ENCODE measurements around the gene TCP10L.
"Not testable (repeated sequence)": the region's sequence is repeated elsewhere in the genome, so short reads cannot be mapped to it uniquely, and the experiment has no call there.

TCP10L gene, protein sequence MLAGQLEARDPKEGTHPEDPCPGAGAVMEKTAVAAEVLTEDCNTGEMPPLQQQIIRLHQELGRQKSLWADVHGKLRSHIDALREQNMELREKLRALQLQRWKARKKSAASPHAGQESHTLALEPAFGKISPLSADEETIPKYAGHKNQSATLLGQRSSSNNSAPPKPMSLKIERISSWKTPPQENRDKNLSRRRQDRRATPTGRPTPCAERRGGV

DNA sequence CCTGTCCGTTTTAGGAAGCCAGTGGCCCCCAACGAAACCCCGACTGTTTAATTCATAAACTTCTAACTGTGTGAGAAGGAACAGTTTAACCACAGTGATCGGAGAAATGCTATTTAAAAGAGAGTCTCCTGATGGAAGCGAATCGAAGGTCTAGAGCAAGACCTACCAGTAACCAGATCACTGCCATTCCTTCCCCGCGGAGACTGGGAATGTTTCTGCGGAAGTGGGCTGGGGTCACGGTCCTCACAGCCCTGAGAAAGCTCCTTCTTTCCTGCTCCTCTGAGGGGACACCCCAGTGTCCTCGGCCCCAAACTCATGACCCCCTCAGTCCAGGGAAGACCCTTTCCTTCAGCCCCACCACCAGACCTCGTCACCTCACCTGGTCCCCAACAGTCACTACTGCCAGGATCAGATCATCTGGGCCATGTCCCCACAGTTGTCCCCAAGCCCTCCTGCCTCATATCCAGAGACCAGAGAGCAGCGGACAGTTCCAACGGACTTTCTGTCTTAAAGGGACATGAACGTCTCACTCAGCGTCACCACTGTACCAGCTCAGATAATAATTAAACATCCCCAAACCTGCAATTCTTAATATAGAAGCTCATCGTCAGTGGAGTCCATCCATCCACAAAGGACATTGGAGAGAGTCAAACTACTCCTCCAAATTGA, at the start of gene TCP10L:
TSS of gene TCP10L (minus strand) at position 482 of the 669 bp plus-strand sequence. CDS start 1,219 bp downstream, outside the sequence.
- no peak for DNase-seq

DNA sequence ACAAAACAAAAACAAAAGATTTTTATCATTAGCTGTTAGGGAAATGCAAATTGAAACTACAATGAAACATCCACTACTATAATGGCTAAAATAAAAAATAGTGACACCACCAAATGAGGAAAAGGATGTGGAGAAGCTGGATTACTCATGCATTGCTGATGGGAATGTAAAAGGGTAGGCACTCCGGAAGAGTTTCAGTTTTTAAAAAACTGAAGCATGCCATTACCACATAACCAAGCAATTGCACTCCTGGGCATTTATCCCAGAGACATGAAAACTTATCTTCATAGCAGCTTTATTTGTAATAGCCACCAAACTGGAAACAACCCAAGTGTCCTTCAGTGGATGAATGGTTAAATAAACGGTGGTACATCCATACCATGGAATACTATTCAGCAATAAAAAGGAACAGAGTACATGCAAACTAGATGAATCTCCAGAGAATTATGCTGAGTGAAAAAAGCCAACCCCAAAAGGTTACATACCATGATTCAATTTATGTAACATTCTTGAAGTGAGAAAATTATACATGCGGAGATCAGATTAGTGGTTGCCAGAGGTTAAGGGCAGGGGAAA, 41.4 kb upstream of the TCP10L start:
- DNase-seq = no peak

DNA sequence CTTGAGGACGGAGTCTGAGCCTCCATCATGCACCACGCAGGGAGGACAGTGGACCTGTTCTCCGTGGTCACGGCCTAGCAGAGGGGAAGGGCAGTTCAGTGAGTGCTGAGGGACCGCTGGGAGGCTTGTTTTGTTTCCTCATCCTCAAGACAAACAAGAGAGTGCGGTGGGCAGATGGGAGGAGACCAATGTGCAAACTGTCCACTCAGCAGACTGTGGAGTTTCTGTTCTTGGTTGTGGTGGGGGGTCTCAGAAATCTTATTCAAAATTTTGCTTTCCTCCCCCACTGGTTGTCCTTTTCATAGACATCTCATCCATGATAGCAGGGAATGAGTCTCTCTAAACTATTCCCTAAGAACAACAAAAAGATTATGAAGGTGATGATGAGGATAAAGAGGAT, 32.9 kb upstream of the TCP10L start:
- not testable (repeated sequence) for DNase-seq

DNA sequence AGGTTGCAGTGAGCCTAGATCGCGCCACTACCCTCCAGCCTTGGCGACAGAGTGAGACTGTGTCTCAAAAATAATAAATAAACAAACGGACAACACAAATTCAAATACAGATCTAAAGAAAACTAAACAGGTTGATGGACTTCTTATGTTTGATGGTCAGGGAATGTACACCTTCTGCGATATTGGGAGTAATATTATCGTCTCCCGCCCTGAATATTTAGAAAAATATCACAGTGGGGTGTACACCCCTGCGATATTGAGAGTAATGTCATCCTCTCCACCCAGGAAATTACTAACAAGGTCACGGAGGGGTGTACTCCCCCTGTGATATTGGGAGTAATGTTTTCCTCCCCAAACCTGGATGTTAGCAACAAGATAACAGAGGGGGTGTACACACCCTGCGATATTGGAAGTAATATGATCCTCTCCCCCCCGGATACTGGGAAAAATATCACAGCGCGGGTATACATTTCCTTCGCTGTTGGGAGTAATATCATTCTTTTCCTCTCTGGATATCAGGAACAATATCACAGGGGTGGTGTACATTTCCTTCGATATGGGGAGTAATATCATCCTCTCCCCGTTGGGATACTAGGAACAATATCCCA, 28.2 kb upstream of the TCP10L start:
- DNase-seq = no peak

DNA sequence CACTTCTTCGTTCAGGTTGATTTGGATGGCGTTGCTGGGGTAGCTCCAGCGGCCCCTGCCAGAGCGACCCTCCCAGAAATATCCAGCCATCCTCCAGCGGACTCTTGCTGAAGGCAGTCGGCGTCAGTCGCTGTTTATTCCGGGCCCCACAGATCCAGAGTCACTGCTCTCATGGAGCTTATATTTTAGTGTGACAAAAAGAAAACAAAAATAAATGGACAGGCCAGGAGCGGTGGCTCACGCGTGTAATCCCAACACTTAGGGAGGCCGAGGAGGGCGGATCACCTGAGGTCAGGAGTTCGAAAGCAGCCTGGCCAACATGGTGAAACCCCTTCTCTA, 27.6 kb upstream of the TCP10L start:
- DNase-seq = no peak

DNA sequence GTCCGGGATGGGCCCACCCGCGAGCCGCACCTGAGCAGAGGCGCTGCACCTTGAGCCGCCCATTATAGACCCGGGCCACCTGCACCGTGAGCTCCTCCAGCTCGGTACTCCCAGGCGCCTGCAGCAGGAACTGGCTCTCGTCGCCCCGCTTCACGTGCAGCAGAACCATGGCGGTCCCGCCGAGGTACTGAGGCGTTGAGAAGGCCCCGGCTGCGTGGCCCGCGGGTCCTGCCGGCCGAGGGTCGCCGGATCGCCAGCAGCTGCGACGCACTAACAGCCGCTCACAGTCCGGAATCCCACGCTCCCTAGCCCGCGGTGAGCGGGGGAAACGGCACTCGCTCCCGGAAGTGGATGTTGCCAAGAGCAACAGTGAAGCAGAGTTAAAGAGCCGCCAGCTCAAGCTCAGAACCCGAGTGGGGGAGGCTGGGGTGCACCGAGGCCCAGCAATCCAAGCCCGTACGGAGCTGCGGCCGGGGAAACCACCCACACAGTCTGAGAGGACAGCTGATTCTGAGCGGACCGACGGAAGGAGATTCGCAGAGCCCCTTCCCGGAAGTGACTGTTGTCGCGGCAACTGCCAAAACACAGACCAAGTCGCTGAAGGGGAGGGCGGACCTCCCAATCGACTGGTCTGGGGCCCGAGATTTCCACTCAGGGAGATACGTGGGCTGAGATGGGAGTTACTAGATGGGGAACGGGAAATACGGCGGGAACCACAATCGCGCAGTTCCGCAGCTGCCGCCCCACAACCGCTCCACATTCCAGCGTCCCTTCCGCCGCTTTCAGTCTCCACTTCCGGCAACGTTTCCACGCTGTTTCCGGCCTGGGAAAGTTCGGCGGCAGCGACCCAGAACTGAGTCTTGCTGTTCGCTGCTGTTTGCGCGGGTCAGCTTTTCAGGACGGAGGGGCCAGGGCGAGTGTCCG, 27.0 kb upstream of the TCP10L start, which contains the start of gene CFAP298:
TSS of gene CFAP298 (minus strand) at position 303 of the 924 bp plus-strand sequence. CDS start at position 169, 134 bp downstream.
- DNase-seq = peak; percentile 90 to 93

DNA sequence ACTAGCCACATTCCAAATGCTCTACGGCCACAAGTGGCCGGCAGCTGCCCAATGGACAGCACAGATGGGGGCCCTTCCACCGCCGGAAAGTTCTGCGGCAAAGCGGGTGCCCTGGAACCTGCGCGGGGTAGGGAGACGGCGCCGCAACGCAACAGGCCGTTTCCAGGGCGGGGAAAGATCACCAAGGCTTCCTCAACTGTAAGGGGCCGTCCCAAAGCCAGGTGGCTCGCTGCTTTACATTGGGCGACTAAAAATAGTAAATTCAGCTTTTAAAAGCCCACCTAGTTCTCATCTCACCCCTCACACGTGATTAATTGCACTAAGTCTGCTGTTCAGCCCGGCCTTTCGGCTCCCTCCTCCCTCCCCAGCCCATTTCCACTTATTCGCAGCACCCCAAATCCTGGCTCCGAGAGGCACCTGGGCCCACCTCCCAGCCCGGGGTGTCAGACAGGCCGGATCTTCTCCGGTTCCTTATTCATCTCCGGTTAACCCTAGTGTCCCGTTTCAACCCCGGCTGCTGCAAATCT, 26.2 kb upstream of the TCP10L start:
- DNase-seq = peak; percentile 50 to 57

DNA sequence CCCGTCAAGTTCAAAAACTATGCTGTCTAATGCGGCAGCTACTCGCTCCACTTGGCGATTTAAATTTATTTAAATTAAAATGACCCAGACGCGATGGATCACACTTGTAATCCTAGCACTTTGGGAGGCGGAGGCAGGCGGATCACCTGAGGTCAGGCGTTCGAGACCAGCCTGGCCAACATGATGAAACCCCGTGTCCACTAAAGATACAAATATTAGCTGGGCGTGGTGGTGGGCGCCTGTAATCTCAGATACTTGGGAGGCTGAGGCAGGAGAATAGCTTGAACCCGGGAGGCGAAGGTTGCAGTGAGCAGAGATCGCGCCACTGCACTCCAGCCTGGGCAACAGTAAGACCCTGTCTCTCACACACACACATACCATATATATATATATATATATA, 25.6 kb upstream of the TCP10L start:
- not testable (repeated sequence) for DNase-seq

DNA sequence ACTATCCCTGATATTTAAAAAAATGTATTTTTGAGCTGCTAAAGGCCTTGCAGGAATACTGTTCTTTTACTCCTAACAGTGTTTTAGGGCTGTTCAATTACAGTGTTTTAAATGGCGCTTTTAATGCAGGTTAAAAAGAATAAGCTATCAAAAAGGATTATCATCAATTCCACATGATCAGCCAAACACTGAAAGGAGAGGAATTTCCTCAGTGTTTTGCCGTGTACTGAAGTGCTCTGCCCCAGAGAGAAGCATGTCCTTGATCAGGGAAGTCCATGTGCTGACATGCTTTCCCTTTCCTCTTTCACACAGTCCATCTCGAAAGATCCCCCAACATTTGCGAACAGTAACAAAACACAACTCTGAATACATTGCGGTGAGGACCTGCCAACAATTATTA, 23.5 kb upstream of the TCP10L start:
- no peak for DNase-seq

DNA sequence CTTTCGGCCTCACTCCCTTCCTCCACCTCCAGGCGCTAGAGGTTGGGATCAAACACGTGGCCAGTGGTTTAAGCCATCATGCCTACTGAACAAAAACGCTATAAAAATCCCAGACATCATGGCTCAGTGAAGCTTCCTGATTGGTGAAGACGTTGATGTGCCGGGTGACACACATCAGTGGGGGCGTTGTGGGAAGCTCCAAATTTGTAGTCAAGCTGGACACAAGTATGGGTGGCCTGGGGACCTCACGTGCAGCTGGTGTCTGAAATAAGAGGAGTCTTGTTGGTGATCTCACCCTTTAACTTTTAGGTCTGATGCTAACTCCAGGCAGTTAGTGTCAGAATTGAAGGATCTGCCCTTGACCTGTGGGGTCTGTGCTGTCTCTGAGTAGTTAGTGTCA, 20.1 kb upstream of the TCP10L start:
- DNase-seq = no peak

DNA sequence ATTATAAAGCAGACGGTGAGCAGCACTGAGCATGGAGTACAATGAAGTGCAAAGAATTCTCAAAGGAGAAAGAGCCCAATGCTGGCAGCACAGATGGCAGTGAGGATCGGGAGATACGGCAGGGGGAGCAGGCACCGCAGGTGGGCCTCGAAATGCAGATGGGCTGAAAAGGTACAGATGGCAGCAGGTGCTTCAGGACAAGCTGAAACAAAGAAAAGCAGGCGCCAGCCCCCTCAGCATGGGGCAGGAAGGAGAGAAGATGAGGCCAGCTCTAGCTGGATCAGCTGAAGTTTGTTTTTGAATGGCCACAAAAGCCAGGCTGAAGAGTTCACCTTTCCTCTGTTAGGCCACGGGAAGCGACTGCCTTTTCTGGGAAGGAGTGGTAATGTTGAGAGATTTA, 19.1 kb upstream of the TCP10L start:
- DNase-seq = no peak

DNA sequence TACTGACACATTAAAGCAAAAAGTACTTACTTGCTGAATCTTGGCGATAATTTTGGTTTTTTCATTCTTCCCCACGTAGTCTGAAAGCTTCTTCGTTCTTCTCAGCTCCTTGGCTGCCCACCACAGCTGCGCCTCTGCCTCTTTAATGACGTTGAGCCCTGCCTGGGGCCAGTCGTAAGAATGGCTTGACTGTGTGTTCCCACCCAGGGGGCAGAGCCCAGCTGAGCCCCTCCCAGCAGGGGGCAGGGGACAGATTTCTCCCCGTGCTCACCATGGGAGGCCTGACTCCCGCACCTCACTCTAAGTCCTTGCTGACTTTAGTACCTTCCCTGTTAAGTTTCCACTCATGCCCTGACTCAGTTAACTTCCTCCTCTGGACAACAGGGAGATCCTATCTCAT, 17.8 kb upstream of the TCP10L start:
- DNase-seq = no peak

DNA sequence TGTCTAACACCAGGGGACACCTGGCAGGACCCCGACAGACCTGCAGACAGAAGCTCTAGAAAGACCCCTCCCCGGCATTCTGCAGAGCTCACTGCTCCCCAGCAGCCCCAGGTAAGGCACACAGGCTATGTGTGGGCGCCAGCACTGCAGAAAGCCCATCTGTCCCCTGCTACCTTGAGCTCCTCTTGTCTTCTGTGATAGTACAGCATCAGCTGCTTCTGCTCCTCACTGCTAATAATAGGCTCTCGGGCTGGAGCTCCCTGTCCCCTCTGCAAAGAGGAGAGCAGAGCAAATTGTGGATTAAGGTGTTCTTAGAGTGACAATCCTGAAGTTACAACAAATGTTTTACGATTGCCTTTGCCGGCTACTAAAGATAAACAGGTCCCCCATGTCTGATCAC, 16.8 kb upstream of the TCP10L start:
- no peak for DNase-seq

DNA sequence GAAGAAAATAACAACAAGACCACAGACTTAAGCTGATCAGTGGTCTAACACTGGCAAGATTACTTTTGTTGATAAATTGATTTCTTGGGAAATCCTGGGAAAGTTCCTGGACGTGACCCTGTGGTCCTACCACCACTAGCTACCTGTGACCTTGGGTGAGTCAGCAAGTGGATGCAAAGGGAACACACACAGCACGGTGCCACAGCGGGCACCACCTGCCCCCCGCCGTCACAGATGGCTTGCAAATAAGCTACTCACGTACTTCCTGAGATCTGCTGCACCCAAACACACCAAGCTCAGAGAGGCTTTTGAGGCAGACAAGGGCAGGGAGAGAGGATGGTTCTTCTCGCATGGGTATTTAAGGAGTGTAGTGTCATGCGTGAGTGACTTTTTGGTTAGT, 14.2 kb upstream of the TCP10L start:
- no peak for DNase-seq

DNA sequence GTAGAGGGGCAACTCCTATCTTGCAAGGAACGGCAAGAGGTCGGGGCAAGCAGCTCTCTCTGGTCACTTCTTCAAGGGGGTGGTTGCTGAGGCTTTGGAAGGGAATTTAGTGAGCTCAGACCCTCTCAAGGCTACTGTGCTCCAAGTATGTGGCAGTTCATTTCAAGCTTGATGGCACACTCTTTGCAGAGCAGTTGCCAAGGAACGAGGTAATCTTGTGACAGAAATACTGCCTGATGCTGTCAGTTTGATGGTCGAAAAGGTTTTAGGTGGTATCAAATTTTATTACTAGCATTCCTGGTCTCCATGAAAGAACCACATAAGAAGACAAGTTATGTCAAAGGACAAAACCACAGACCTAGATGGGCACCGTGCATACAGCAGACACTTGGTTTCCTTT, 13.8 kb upstream of the TCP10L start:
- no peak for DNase-seq

DNA sequence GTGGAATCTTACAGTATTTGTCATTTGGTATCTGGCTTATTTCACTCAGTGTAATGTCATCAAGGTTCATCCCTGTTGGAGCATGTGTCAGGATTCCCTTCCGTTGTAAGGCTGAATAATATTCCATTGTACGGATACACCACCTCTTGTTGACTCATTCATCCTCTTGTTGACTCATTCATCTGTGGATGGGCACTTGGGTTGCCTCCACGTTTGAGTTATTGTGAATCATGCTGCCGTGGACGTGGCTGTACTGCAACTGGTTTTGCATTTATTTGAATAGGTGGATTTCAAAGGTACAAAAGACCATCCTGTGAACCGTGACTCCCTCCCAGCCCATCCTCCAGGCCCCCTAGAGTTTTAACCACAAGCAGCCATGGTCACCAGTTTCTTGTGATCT, 11.9 kb upstream of the TCP10L start:
- no peak for DNase-seq

DNA sequence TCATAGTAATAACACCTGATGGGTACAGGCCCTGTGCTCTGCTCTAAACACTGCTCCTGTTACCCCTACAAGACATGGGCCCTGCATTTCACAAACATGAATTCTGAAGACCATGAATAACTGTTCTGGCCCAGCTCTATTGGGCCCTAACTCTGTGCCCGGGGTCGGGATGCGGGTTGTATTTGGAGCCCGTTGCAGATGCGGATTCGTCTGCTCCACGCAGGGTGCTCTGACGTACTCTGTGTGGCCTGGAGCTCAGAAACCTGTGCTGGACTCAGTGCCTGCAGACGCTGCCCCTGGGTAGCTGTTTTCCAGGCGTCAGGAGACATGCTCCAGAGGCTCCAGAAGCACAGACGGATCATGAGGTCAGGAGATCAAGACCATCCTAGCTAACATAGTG, 10.1 kb upstream of the TCP10L start:
- DNase-seq = no peak

DNA sequence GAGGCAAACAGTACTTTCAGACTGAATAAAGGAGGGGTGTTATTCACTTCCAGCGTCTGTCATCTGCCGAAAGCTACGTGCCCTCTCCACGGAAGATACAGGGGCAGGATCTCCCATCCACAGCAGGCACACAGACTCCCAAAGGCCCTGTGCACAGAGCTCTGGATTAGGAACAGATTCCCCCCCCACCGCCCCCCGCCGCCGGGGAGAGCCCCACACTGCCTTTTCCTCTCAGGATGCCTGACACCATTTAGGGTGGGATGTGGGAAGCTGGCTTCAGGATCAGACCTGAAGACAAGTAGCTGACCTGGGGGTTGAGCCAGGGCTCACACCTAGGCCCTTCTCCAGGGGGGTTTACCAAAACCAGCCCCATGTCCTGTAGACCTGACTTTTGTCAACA, 8.4 kb upstream of the TCP10L start:
- no peak for DNase-seq

DNA sequence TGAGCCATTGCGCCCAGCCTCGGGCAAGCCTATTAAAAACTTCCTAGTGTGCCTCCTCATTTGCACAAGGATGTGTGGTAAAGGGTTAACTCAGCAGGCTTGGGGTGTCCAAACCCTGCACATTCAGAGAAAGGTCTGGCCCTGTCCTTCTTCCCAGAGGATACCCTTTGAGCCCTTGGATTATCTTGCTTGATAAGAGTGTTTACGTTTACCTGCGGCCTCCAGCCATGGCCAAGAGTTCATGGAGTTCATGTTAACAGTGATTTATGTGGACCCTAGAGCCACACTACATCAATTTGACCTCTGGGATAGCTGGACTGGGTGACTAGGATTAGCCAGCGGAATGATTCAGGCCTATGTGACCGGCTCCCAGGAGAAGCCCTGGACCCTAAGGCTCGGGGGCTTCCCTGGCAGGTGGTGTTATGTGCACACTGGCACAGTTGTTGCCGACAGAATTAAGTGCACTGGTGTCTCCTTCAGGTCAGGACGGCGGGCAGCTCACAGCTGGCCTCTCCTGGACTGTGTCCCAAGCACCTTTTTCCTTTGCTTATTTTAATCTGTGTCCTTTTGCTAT, 7.7 kb upstream of the TCP10L start:
- no peak for DNase-seq

DNA sequence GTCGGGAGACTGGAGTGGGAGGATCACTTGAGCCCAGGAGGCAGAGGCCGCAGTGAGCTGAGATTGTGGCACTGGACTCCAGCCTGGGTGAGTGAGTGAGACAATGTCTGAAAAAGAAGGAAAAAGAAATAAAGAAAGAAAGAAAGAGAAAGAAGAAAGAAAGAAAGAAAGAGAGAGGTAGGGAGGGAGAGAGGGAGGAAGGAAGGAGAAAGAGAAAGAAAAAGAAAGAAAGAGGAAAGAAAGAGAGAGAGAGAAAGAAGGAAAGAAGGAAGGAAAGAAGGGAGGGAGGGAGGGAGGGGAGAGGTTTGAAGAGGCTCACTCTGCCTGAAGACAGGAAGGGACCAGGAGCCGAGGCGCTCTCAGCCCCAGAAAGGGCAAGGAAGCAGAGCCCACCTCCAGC, 4.8 kb upstream of the TCP10L start:
- no peak for DNase-seq

DNA sequence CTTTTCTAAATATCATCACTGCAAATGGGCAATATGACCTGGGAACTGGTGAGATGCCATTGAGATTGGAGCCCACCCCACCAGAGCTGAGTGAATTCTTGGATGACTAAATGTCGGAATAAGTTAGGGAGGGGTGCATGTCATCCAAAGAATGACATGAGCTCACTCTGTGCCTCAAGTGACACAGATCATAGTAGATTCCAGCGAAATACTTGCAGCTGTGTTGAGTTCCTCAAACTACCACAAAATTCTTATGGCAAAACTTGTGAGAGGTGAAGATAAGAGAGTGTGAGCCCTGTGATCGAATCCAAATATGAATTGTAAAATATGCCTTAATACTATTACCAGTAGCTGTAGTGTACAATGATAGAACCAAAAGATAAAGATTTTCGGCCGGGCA, 2.3 kb upstream of the TCP10L start:
- no peak for DNase-seq

DNA sequence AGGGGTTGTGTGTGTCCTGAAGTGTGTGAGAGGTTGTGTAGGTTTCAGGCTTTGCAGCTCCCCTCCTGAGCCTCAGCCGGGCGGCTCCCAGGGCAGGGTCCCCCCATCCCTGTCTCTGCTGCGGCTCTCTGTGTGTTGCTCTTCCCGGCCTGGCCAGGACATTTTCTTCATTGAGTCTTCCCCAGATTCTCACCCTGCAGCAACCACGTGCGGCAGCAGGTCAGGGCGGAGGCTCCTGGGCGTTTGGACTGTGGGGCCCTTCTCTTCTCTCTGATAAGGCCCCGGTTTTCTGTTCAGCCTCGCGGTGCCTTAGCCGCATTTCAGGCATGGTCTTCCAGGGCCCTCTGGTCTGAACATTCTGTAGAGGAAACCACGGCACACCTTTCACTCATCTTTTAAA, 1.8 kb upstream of the TCP10L start:
- DNase-seq = no peak

Data from Kasumi-1 (cell line).